ENCODE data around the gene PABPC4L. TPM values are rescaled to one million over a fixed set of nuclear protein-coding genes. Genes with fewer than 3 reads are reported as not detected.

PABPC4L gene
- polyA plus RNA-seq, 6 donors from 2014 or later: not detected

DNA sequence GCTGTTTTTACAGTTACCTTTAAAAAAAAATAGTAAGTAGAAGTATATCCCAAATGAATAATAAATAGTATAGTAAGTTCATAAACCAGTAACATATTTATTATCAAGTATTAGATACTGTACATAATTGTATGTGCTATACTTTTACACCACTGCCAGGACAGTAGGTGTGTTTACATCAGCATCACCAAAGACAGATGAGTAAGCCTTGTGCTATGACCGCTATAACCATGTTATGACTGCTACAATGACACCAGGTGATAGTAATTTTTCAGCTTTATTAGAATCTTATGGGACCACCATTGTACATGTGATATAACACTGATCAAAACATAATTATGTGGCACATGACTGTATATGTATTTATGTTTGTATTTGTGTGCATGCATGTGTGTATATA, 27.3 kb downstream of the PABPC4L start:
- Mint-ChIP-seq H3K36me3 (no peaks in the 10 kb centered on the region), H3K4me3 (no peak overlapping the region), H3K27me3 (no peaks in the 10 kb centered on the region), H3K4me1 (no peaks in the 10 kb centered on the region), H3K27ac (no peak overlapping the region), H3K9me3 (peaks cover 2 to 34% (median 5%) of the 10 kb centered on the region in 7 donors)
- ATAC-seq (ENCODE audit: low read depth in 2 of 2): no peak
- no peak for DNase-seq

DNA sequence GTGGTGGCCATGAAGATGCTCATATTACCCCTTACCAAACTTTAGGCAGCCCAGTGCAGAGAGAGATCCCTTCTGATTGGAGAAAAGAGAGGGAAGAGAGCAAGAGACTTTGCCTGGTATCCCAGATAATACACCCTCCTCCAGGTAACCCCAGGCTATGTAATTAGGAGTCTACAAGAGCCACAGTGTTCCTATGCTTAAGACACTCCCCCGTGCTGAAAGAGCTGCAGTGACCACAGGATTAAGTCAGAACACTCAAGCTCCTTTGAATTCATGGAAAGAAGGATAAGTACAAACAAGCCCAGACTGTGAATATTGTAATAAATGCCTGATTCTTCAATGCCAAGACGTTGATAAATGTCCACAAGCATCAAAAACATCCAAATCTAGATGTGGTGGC, 41.4 kb downstream of the PABPC4L start:
- peaks cover 0 to 6% (median 0%) of the 10 kb centered on the region in 7 donors for H3K9me3 Mint-ChIP-seq
- ATAC-seq (ENCODE audit: low read depth in 2 of 2): no peak

DNA sequence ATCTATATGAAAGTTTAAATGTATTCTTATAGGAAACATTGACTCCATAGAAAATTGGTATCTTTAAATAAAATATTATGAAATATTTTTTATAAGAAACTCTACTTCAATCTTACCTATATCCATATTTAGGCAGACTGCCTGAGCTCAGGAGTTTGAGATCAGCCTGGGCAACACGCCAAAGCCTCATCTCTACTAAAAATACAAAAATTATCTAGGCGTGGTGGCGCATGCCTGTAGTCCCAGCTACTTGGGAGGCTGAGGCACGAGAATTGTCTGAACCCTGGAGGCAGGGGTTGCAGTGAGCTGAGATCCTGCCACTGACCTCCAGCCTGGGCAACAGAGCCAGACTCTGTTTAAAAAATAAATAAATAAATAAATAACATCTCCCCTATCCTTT, 47.5 kb downstream of the PABPC4L start:
- H3K4me1 Mint-ChIP-seq: no peaks in the 10 kb centered on the region

More for the DNA sequence above, 41.4 kb downstream of the PABPC4L start:
- H3K4me3 Mint-ChIP-seq: no peak overlapping the region
- no peaks in the 10 kb centered on the region for H3K4me1 Mint-ChIP-seq
- H3K27me3 Mint-ChIP-seq: no peaks in the 10 kb centered on the region
- DNase-seq: no peak
- no peak overlapping the region for H3K27ac Mint-ChIP-seq
- no peaks in the 10 kb centered on the region for H3K36me3 Mint-ChIP-seq

GRCh38 chr4:134147941-134148340, 53.6 kb downstream of the PABPC4L start:
- H3K36me3 Mint-ChIP-seq: no peaks in the 10 kb centered on the region
- ATAC-seq (ENCODE audit: low read depth in 2 of 2) (no peak), DNase-seq (no peak)
- no peak overlapping the region for H3K27ac Mint-ChIP-seq
- H3K4me1 Mint-ChIP-seq: no peaks in the 10 kb centered on the region
- H3K4me3 Mint-ChIP-seq: no peak overlapping the region
- H3K27me3 Mint-ChIP-seq: no peaks in the 10 kb centered on the region
- H3K9me3 Mint-ChIP-seq: peaks cover 0 to 9% (median 3%) of the 10 kb centered on the region in 7 donors

More for the DNA sequence above, 47.5 kb downstream of the PABPC4L start:
- no peaks in the 10 kb centered on the region for H3K27me3 Mint-ChIP-seq
- H3K27ac Mint-ChIP-seq: no peak overlapping the region
- no peak overlapping the region for H3K4me3 Mint-ChIP-seq
- ATAC-seq (ENCODE audit: low read depth in 2 of 2): no peak
- H3K9me3 Mint-ChIP-seq: peaks cover 0 to 5% (median 0%) of the 10 kb centered on the region in 7 donors
- H3K36me3 Mint-ChIP-seq: no peaks in the 10 kb centered on the region
- DNase-seq: no peak
